ENCODE measurements around the gene STMND1.

Gene STMND1

GRCh38 chr6:17059022-17059421 lies 42.8 kb upstream of the STMND1 start:
- no peak overlapping the region for H3K18ac ChIP-seq (ENCODE audit: low read length)

GRCh38 chr6:17059850-17060249 lies 42.0 kb upstream of the STMND1 start:
- H3K18ac ChIP-seq (ENCODE audit: low read length): no peak overlapping the region
- no CpG with 5 or more reads among the region's 3 CpGs for WGBS, 2 donors (ENCODE audit: extremely low coverage in 2 of 2, insufficient read length in 2 of 2, insufficient replicate concordance in 1 of 2)
- no peak overlapping the region for H2BK12ac ChIP-seq (ENCODE audit: low read length)
- no peak overlapping the region for H3K27ac ChIP-seq (replicated peaks; ENCODE audit: low read length)
- no peaks in the 10 kb centered on the region for H3K79me1 ChIP-seq (ENCODE audit: low read depth, low read length)
- no peak overlapping the region for H3K4ac ChIP-seq (ENCODE audit: low read length)
- no peaks in the 10 kb centered on the region for H3K36me3 ChIP-seq (replicated peaks in 1 of 2; ENCODE audit: control insufficient read depth in 2 of 2, insufficient read depth in 2 of 2, low read length in 2 of 2)
- H2BK120ac ChIP-seq (ENCODE audit: low read depth, low read length): no peak overlapping the region
- H3K14ac ChIP-seq (ENCODE audit: low read length): no peak overlapping the region
- no peak overlapping the region for H2AK5ac ChIP-seq (ENCODE audit: low read depth, low read length)
- no peak overlapping the region for H3K4me2 ChIP-seq (ENCODE audit: insufficient read depth, low read length, poor library complexity, severe bottlenecking)
- no peak overlapping the region for H2AFZ ChIP-seq (ENCODE audit: low read length)
- H3K23ac ChIP-seq (ENCODE audit: low read depth, low read length, poor library complexity): no peak overlapping the region
- no peak overlapping the region for H3K9ac ChIP-seq (ENCODE audit: low read depth, low read length, poor library complexity)
- H2BK15ac ChIP-seq (ENCODE audit: low read length): no peak overlapping the region
- DNase-seq (ENCODE audit: low spot score): no peak
- no peaks in the 10 kb centered on the region for H3K9me3 ChIP-seq (replicated peaks in 1 of 2; ENCODE audit: control insufficient read depth in 2 of 2, insufficient read depth in 1 of 2, low read depth in 1 of 2, low read length in 2 of 2)
- no peak overlapping the region for H4K8ac ChIP-seq (ENCODE audit: low read depth, low read length)
- H4K91ac ChIP-seq (ENCODE audit: low read depth, low read length, poor library complexity): no peak overlapping the region
- no peaks in the 10 kb centered on the region for H3K27me3 ChIP-seq (ENCODE audit: control insufficient read depth in 3 of 3, insufficient read depth in 3 of 3, low read depth in 1 of 3, low read length in 3 of 3)
- H3K4me1 ChIP-seq (ENCODE audit: control insufficient read depth in 2 of 2, insufficient read depth in 1 of 2, low read depth in 1 of 2, low read length in 2 of 2): no peaks in the 10 kb centered on the region
- H3K4me3 ChIP-seq (ENCODE audit: low read length in 2 of 2): no peak overlapping the region
- no peak overlapping the region for H2BK5ac ChIP-seq (ENCODE audit: low read length)

More at GRCh38 chr6:17059022-17059421, 42.8 kb upstream of the STMND1 start:
- H2BK5ac ChIP-seq (ENCODE audit: low read length): no peak overlapping the region
- no peaks in the 10 kb centered on the region for H3K4me1 ChIP-seq (ENCODE audit: control insufficient read depth in 2 of 2, insufficient read depth in 1 of 2, low read depth in 1 of 2, low read length in 2 of 2)
- DNase-seq (ENCODE audit: low spot score): no peak
- no CpG with 5 or more reads among the region's 7 CpGs for WGBS, 2 donors (ENCODE audit: extremely low coverage in 2 of 2, insufficient read length in 2 of 2, insufficient replicate concordance in 1 of 2)
- no peak overlapping the region for H3K4me2 ChIP-seq (ENCODE audit: insufficient read depth, low read length, poor library complexity, severe bottlenecking)
- H4K91ac ChIP-seq (ENCODE audit: low read depth, low read length, poor library complexity): no peak overlapping the region
- H3K36me3 ChIP-seq (replicated peaks in 1 of 2; ENCODE audit: control insufficient read depth in 2 of 2, insufficient read depth in 2 of 2, low read length in 2 of 2): no peaks in the 10 kb centered on the region
- no peak overlapping the region for H2BK120ac ChIP-seq (ENCODE audit: low read depth, low read length)
- no peak overlapping the region for H3K27ac ChIP-seq (replicated peaks; ENCODE audit: low read length)
- H3K23ac ChIP-seq (ENCODE audit: low read depth, low read length, poor library complexity): no peak overlapping the region
- no peak overlapping the region for H3K9ac ChIP-seq (ENCODE audit: low read depth, low read length, poor library complexity)
- no peak overlapping the region for H2AFZ ChIP-seq (ENCODE audit: low read length)
- no peak overlapping the region for H2BK12ac ChIP-seq (ENCODE audit: low read length)
- H3K4ac ChIP-seq (ENCODE audit: low read length): no peak overlapping the region
- no peak overlapping the region for H3K14ac ChIP-seq (ENCODE audit: low read length)
- no peak overlapping the region for H2AK5ac ChIP-seq (ENCODE audit: low read depth, low read length)
- no peak overlapping the region for H3K4me3 ChIP-seq (ENCODE audit: low read length in 2 of 2)
- no peaks in the 10 kb centered on the region for H3K27me3 ChIP-seq (ENCODE audit: control insufficient read depth in 3 of 3, insufficient read depth in 3 of 3, low read depth in 1 of 3, low read length in 3 of 3)
- no peak overlapping the region for H2BK15ac ChIP-seq (ENCODE audit: low read length)
- H4K8ac ChIP-seq (ENCODE audit: low read depth, low read length): no peak overlapping the region
- no peaks in the 10 kb centered on the region for H3K79me1 ChIP-seq (ENCODE audit: low read depth, low read length)
- no peaks in the 10 kb centered on the region for H3K9me3 ChIP-seq (replicated peaks in 1 of 2; ENCODE audit: control insufficient read depth in 2 of 2, insufficient read depth in 1 of 2, low read depth in 1 of 2, low read length in 2 of 2)

DNA sequence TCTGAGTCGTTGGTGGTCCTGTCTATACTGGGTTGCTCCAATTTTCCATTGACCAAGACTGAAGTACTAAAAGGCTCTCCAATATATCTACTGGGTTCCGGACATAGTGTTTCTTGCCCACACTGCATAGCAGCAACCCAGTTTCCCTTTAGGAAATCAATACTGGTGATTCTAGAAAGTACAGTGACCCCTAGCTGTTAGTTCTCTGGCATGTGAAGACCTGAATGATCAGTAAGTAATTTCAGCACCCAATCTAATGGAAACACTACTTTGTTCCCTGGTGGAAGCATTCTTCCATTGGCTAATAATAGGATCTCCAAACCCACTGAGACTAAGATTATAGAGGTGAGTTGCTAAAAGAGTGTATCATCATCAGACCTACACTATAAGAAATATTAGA lies 40.8 kb upstream of the STMND1 start:
- Histone ChIP-seq H3K27ac (replicated peaks; ENCODE audit: low read length) (no peak overlapping the region), H4K91ac (ENCODE audit: low read depth, low read length, poor library complexity) (no peak overlapping the region)
- no CpG with 5 or more reads among the region's 2 CpGs for WGBS, 2 donors (ENCODE audit: extremely low coverage in 2 of 2, insufficient read length in 2 of 2, insufficient replicate concordance in 1 of 2)

DNA sequence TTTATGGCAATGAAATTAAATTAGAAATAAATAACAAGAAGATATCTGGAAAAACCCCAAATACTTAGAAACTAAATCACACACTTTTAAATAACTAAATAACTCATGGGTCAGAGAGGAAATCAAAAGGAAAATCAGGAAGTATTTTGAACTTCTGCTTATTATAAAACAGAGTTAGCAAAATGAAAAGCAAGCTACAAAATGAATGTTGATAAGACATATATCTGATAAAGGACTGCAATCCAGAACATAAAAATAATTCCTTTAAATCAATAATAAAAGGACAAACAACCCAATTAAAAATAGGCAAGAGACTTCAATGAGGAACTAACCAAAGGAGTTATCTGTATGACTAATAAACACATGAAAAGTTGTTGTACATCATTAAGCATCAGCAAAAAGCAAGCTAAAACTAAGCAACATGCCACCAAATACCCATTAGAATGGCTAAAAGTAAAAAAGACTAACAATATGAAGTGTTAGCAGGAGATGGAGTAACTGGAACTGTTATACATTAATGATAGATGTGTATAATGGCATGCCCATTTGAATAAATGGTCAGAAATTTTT lies 38.9 kb upstream of the STMND1 start:
- Histone ChIP-seq H3K23ac (ENCODE audit: low read depth, low read length, poor library complexity) (no peak overlapping the region), H3K79me1 (ENCODE audit: low read depth, low read length) (no peaks in the 10 kb centered on the region), H2AFZ (ENCODE audit: low read length) (no peak overlapping the region), H3K18ac (ENCODE audit: low read length) (no peak overlapping the region), H4K91ac (ENCODE audit: low read depth, low read length, poor library complexity) (no peak overlapping the region), H2BK12ac (ENCODE audit: low read length) (no peak overlapping the region), H3K27ac (replicated peaks; ENCODE audit: low read length) (no peak overlapping the region), H2BK5ac (ENCODE audit: low read length) (no peak overlapping the region), H3K36me3 (replicated peaks in 1 of 2; ENCODE audit: control insufficient read depth in 2 of 2, insufficient read depth in 2 of 2, low read length in 2 of 2) (no peaks in the 10 kb centered on the region), H3K27me3 (ENCODE audit: control insufficient read depth in 3 of 3, insufficient read depth in 3 of 3, low read depth in 1 of 3, low read length in 3 of 3) (no peaks in the 10 kb centered on the region), H2BK120ac (ENCODE audit: low read depth, low read length) (no peak overlapping the region), H3K4me2 (ENCODE audit: insufficient read depth, low read length, poor library complexity, severe bottlenecking) (no peak overlapping the region), H3K9me3 (replicated peaks in 1 of 2; ENCODE audit: control insufficient read depth in 2 of 2, insufficient read depth in 1 of 2, low read depth in 1 of 2, low read length in 2 of 2) (no peaks in the 10 kb centered on the region), H3K4ac (ENCODE audit: low read length) (no peak overlapping the region), H4K8ac (ENCODE audit: low read depth, low read length) (no peak overlapping the region), H3K4me3 (ENCODE audit: low read length in 2 of 2) (no peak overlapping the region), H2BK15ac (ENCODE audit: low read length) (no peak overlapping the region), H2AK5ac (ENCODE audit: low read depth, low read length) (no peak overlapping the region), H3K4me1 (ENCODE audit: control insufficient read depth in 2 of 2, insufficient read depth in 1 of 2, low read depth in 1 of 2, low read length in 2 of 2) (no peaks in the 10 kb centered on the region), H3K14ac (ENCODE audit: low read length) (no peak overlapping the region), H3K9ac (ENCODE audit: low read depth, low read length, poor library complexity) (no peak overlapping the region)
- DNase-seq (ENCODE audit: low spot score): no peak

More for the DNA sequence above, 40.8 kb upstream of the STMND1 start:
- no peaks in the 10 kb centered on the region for H3K4me1 ChIP-seq (ENCODE audit: control insufficient read depth in 2 of 2, insufficient read depth in 1 of 2, low read depth in 1 of 2, low read length in 2 of 2)
- H3K18ac ChIP-seq (ENCODE audit: low read length): no peak overlapping the region
- no peaks in the 10 kb centered on the region for H3K9me3 ChIP-seq (replicated peaks in 1 of 2; ENCODE audit: control insufficient read depth in 2 of 2, insufficient read depth in 1 of 2, low read depth in 1 of 2, low read length in 2 of 2)
- H2AK5ac ChIP-seq (ENCODE audit: low read depth, low read length): no peak overlapping the region
- no peak overlapping the region for H4K8ac ChIP-seq (ENCODE audit: low read depth, low read length)
- H3K4ac ChIP-seq (ENCODE audit: low read length): no peak overlapping the region
- DNase-seq (ENCODE audit: low spot score): no peak
- H3K14ac ChIP-seq (ENCODE audit: low read length): no peak overlapping the region
- H3K23ac ChIP-seq (ENCODE audit: low read depth, low read length, poor library complexity): no peak overlapping the region
- H2BK5ac ChIP-seq (ENCODE audit: low read length): no peak overlapping the region
- no peak overlapping the region for H2BK12ac ChIP-seq (ENCODE audit: low read length)
- no peak overlapping the region for H3K4me3 ChIP-seq (ENCODE audit: low read length in 2 of 2)
- H3K4me2 ChIP-seq (ENCODE audit: insufficient read depth, low read length, poor library complexity, severe bottlenecking): no peak overlapping the region
- no peak overlapping the region for H2BK120ac ChIP-seq (ENCODE audit: low read depth, low read length)
- no peaks in the 10 kb centered on the region for H3K36me3 ChIP-seq (replicated peaks in 1 of 2; ENCODE audit: control insufficient read depth in 2 of 2, insufficient read depth in 2 of 2, low read length in 2 of 2)
- H2AFZ ChIP-seq (ENCODE audit: low read length): no peak overlapping the region
- no peak overlapping the region for H2BK15ac ChIP-seq (ENCODE audit: low read length)
- H3K79me1 ChIP-seq (ENCODE audit: low read depth, low read length): no peaks in the 10 kb centered on the region
- H3K27me3 ChIP-seq (ENCODE audit: control insufficient read depth in 3 of 3, insufficient read depth in 3 of 3, low read depth in 1 of 3, low read length in 3 of 3): no peaks in the 10 kb centered on the region
- no peak overlapping the region for H3K9ac ChIP-seq (ENCODE audit: low read depth, low read length, poor library complexity)

Measured in neuronal stem cell (in vitro differentiated cells).